NB4 (cell line): ENCODE results near the gene COPE.

Experiments used
- MYC ChIP-seq: IDR thresholded peaks from 2 replicates; pipeline ENCODE4 v1.6.1; 2011; ENCODE audit warnings: low read depth, low read length
- POLR2A ChIP-seq: IDR thresholded peaks from 2 replicates; pipeline ENCODE4 v1.6.1; 2011; ENCODE audit warnings: mild to moderate bottlenecking; ENCODE audit not compliant: insufficient read length; ENCODE audit errors: extremely low read depth

GRCh38 chr19:18949858-18950257, 30.7 kb upstream of the COPE start:
- TF ChIP-seq MYC (no peak), POLR2A (no peak)
